Adrenal gland (tissue), 12 donors: Measurements from ENCODE around the gene PTPRE. TPM values are rescaled to one million over a fixed set of nuclear protein-coding genes. Genes with fewer than 3 reads are reported as not detected.

Experiments used
- DNase-seq, 7 donors: peaks; one replicate each; pipeline ENCODE4 v3.0.0-alpha.2; 2019 to 2020
- H3K27ac ChIP-seq, 5 donors: fragments of 200-600 bp; sonication (generic) in 4 of 5; 1 replicate in 3 of 5; 2 replicates in 2 of 5; pipeline versions ENCODE4 v1.5.1 to v1.8.0; 2016 to 2020; ENCODE audit warnings: mild to moderate bottlenecking in 1 of 5
- H3K27me3 ChIP-seq: fragments of 200-600 bp; 2 replicates; pipeline ENCODE4 v1.8.0; 2021
- H3K36me3 ChIP-seq, 2 donors: fragments of 200-600 bp; replicated peaks in 1 of 2; 1 replicate in 1 of 2; 2 replicates in 1 of 2; pipeline versions ENCODE4 v1.5.1 to v1.8.0; 2018 to 2022
- H3K4me1 ChIP-seq, 2 donors: fragments of 200-600 bp; replicated peaks in 1 of 2; 1 replicate in 1 of 2; 2 replicates in 1 of 2; pipeline versions ENCODE4 v1.5.1 to v1.8.0; 2018 to 2021
- H3K4me3 ChIP-seq, 4 donors: fragments of 200-600 bp; sonication (generic) in 3 of 4; one replicate each; pipeline ENCODE4 v1.5.1; 2016 to 2018
- H3K9me3 ChIP-seq, 3 donors: fragments of 200-600 bp; sonication (generic) in 1 of 3; replicated peaks in 1 of 3; 1 replicate in 2 of 3; 2 replicates in 1 of 3; pipeline versions ENCODE4 v1.5.1 to v1.8.0; 2016 to 2021
- CTCF ChIP-seq, 6 experiments: fragments of 450-650 bp in 4 of 6; fragments of 200-600 bp in 2 of 6; sonication (generic) in 1 of 6; IDR thresholded peaks; 1 replicate in 5 of 6; 2 replicates in 1 of 6; pipeline versions ENCODE4 v1.5.1 to v1.8.0; 2016 to 2021; ENCODE audit warnings: antibody characterized with exemption in 6 of 6, mild to moderate bottlenecking in 2 of 6, moderate library complexity in 1 of 6
- POLR2A ChIP-seq, 2 donors: fragments of 450-650 bp; IDR thresholded peaks; one replicate each; pipeline ENCODE4 v1.6.1; 2017; ENCODE audit warnings: antibody characterized with exemption in 2 of 2, mild to moderate bottlenecking in 2 of 2, moderate library complexity in 1 of 2
- WGBS, 4 donors: extraction: QIAGEN DNeasy Blood & Tissue Kit in 2 of 4; methylation state at CpG; one replicate each; pipeline versions ENCODE4 v1.1.5 to v1.1.7; 2013 to 2017; 5-methylcytosine and 5-hydroxymethylcytosine counted together
- intact Hi-C, 2 donors: fragments of 100-400 bp; cut with DNase I; formaldehyde crosslinking; loops; one replicate each; pipeline versions ENCODE4 v1.14.1 to v1.15.0; 2022 to 2023
- polyA plus RNA-seq, 3 donors: library from polyadenylated mRNA; stranded (reverse); fragments of 200-250 nt in 2 of 3; fragments of 350-450 nt in 1 of 3; fragmentation: Illumina TruSeq in 1 of 3; extraction: RNeasy Lipid Tissue Mini Kit (QIAGEN cat#74804) in 1 of 3; gene quantifications; one replicate each; pipeline ENCODE4 v1.2.3, GENCODE V29; 2013 to 2014
- total RNA-seq, 9 donors: library from RNA; depleted of rRNA in 4 of 9; stranded (reverse); fragments of >200 nt in 4 of 9; fragments of 120-200 nt in 1 of 9; fragmentation: NEBNext Ultra II Directional in 1 of 9; extraction: Animal tissue kit (Norgen Biotek cat#: 25700) in 1 of 9; gene quantifications; one replicate each; pipeline versions ENCODE4 v1.1.0 to v1.2.4, GENCODE V29; 2013 to 2023
- donor health status: healthy with polysubstance abuse.
- donor health status: Bipolar disorder and iron deficiency.
- donor health status: DM: yes; HTN: yes; CAD: no.
- donor health status: DM: no; HTN: no; CAD: no.
- donor health status: DM: no; HTN: no; CAD: no.
- donor health status: DM: yes; HTN: yes; CAD: no.

Gene PTPRE
- total and polyA plus RNA-seq, 12 donors, result 7.6 to 52.8 (median 41.0) TPM

GRCh38 chr10:127877699-127878098, 29.2 kb upstream of the PTPRE start:
- no peaks in the 10 kb centered on the region for H3K9me3 ChIP-seq
- no peaks in the 10 kb centered on the region for H3K36me3 ChIP-seq
- no peak overlapping the region for H3K27ac ChIP-seq
- WGBS, 4 donors, result 77 to 84% (median 83%) methylated on average over 5 of the region's 5 CpGs
- DNase-seq, result no peak
- H3K4me1 ChIP-seq, result peaks cover 0 to 6% of the 10 kb centered on the region in 2 donors
- H3K4me3 ChIP-seq, result no peak overlapping the region
- intact Hi-C loops, result loop anchor here in 1 of 2 donors (10.0 kb wide), 1 partner anchor 277 kb away; no protein-coding TSS in a partner anchor
- H3K27me3 ChIP-seq, result no peaks in the 10 kb centered on the region
- no peak for TF ChIP-seq CTCF (IDR thresholded peaks at IDR 0.05)
- TF ChIP-seq POLR2A (IDR thresholded peaks at IDR 0.05), result no peak

GRCh38 chr10:127878475-127879055, 28.3 kb upstream of the PTPRE start:
- H3K9me3 ChIP-seq, result no peaks in the 10 kb centered on the region
- TF ChIP-seq CTCF (IDR thresholded peaks at IDR 0.05) (no peak), POLR2A (IDR thresholded peaks at IDR 0.05) (no peak)
- H3K36me3 ChIP-seq, result no peaks in the 10 kb centered on the region
- peak in 1 of 7 donors; percentile 17 for DNase-seq
- peak overlapping the region in 1 of 5 donors; percentile 73 for H3K27ac ChIP-seq
- intact Hi-C loops, result loop anchor here in 1 of 2 donors (10.0 kb wide), 1 partner anchor 276 kb away; no protein-coding TSS in a partner anchor
- H3K4me1 ChIP-seq, result peaks cover 0 to 6% of the 10 kb centered on the region in 2 donors
- WGBS, 4 donors, result 74 to 90% (median 81%) methylated on average over 4 of the region's 4 CpGs
- H3K27me3 ChIP-seq, result no peaks in the 10 kb centered on the region
- H3K4me3 ChIP-seq, result no peak overlapping the region

- H3K27ac ChIP-seq, result peak overlapping the region in 3 of 5 donors; percentile 36 to 76 (median 48)
- peaks cover 0 to 6% of the 10 kb centered on the region in 2 donors for H3K4me1 ChIP-seq
- 24 to 60% (median 43%) methylated on average over 1 to 2 of the region's 2 CpGs for WGBS, 4 donors
- no peak for TF ChIP-seq POLR2A (IDR thresholded peaks at IDR 0.05)
- no peaks in the 10 kb centered on the region for H3K36me3 ChIP-seq
- no peaks in the 10 kb centered on the region for H3K27me3 ChIP-seq
- no peak overlapping the region for H3K4me3 ChIP-seq
- peak in 3 of 7 donors; percentile 37 to 69 (median 49) for DNase-seq
- H3K9me3 ChIP-seq, result no peaks in the 10 kb centered on the region
- intact Hi-C loops, result no loop called here
Measured at GRCh38 chr10:127880557-127880956, 26.3 kb upstream of the PTPRE start.

- no peak for TF ChIP-seq POLR2A (IDR thresholded peaks at IDR 0.05)
- no peak for TF ChIP-seq CTCF (IDR thresholded peaks at IDR 0.05)
- Histone ChIP-seq H3K9me3 (no peaks in the 10 kb centered on the region), H3K4me1 (peaks cover 0 to 6% of the 10 kb centered on the region in 2 donors), H3K27ac (peak overlapping the region in 3 of 5 donors; percentile 36 to 76 (median 48)), H3K4me3 (no peak overlapping the region), H3K36me3 (no peaks in the 10 kb centered on the region), H3K27me3 (no peaks in the 10 kb centered on the region)
- 90 to 98% (median 92%) methylated on average over 6 to 8 of the region's 8 CpGs for WGBS, 4 donors
- DNase-seq, result no peak
- intact Hi-C loops, result no loop called here
Measured at GRCh38 chr10:127881262-127881661, 25.6 kb upstream of the PTPRE start.

GRCh38 chr10:127882391-127882790, 24.5 kb upstream of the PTPRE start:
- intact Hi-C loops, result no loop called here
- Histone ChIP-seq H3K9me3 (no peaks in the 10 kb centered on the region), H3K36me3 (no peaks in the 10 kb centered on the region), H3K27me3 (no peaks in the 10 kb centered on the region), H3K27ac (peak overlapping the region in 1 of 5 donors; percentile 76), H3K4me1 (peaks cover 0 to 6% of the 10 kb centered on the region in 2 donors), H3K4me3 (no peak overlapping the region)
- no peak for DNase-seq
- 79 to 86% (median 81%) methylated on average over 8 of the region's 8 CpGs for WGBS, 4 donors
- TF ChIP-seq POLR2A (IDR thresholded peaks at IDR 0.05) (no peak), CTCF (IDR thresholded peaks at IDR 0.05) (no peak)
